ENCODE results near the gene OR56A3.

- TF ChIP-seq POLR2AphosphoS5 (IDR thresholded peaks at IDR 0.05; ENCODE audit: low read depth, low read length), result no peak
- TF ChIP-seq TAF1 (IDR thresholded peaks at IDR 0.05; ENCODE audit: borderline replicate concordance, low read depth, low read length), result no peak
- no peak for TF ChIP-seq POLR2A (IDR thresholded peaks at IDR 0.05; ENCODE audit: low read depth, low read length)
These were observed 13.2 kb upstream of the OR56A3 start for GRCh38 chr11:5928811-5929210.
